Measurements from ENCODE around the gene THSD7A. TPM values are rescaled to one million over a fixed set of nuclear protein-coding genes. Genes with fewer than 3 reads are reported as not detected.

Gene THSD7A
- total and polyA plus RNA-seq, 10 of the 15 experiments (the other 5 are each of a cell fraction or from before 2014, with no cell fraction given) = 0.03 to 0.09 (median 0.03) TPM; not detected in 7

DNA sequence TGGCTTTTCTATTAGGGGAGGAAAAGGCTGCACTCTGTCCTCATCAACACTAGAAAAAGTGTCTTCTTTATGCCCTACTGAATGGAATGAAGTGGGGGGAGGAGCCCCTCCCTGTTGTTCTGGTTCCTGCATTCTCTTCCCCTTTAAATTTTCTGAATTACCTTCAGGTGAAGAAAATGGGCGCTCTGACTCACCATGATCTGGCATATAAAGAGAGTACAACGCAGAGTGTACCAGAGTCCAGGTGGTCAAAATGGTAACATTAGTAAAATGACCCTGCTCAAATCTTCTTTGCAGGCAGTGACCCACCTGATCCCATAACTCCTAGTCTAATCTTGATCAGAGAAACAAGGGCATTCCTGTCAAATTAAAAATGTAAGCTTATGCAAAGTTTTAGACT, 80.7 kb downstream of the THSD7A start (continued):
- TF ChIP-seq ZBTB33 (IDR thresholded peaks at IDR 0.05) (no peak), EP300 (IDR thresholded peaks at IDR 0.05; ENCODE audit: borderline replicate concordance in 1 of 2, control insufficient read depth in 1 of 2, low read depth in 2 of 2, low read length in 2 of 2) (no peak), NR2F1 (conservative IDR thresholded peaks at IDR 0.05) (no peak)

GRCh38 chr7:11750191-11750590, 81.8 kb downstream of the THSD7A start:
- ChIA-PET POLR2A (no interaction called here), SMC1A (ENCODE audit: uncharacterized antibody, unreplicated experiment) (interaction anchor here (1.5 kb wide), 1 partner anchor 30 kb away, joined by 3 read pairs; no protein-coding TSS in a partner anchor), RAD21 (ENCODE audit: unreplicated experiment) (no interaction called here), CTCF (interaction anchor here (0.5 to 1.0 kb wide), 3 partner anchors 180 to 323 kb away, joined by 3 read pairs; no protein-coding TSS in a partner anchor)
- H3K36me3 ChIP-seq (ENCODE audit: control insufficient read depth in 2 of 2, insufficient read depth in 2 of 2, low read length in 1 of 2) = no peaks in the 10 kb centered on the region
- no peaks in the 10 kb centered on the region for H3K4me1 ChIP-seq (ENCODE audit: control insufficient read depth, insufficient read depth, low read length)
- FAIRE-seq (no peak), ATAC-seq (peak; percentile 15; the same call in 1 of the 3 replicates), DNase-seq (ENCODE audit: low read depth, low spot score) (no peak)
- H3K4me2 ChIP-seq (ENCODE audit: control insufficient read depth, insufficient read depth) = no peak overlapping the region
- H3K79me2 ChIP-seq (ENCODE audit: control insufficient read depth, insufficient read depth, low read length) = no peaks in the 10 kb centered on the region
- 14% methylated on average over 6 of the region's 6 CpGs for WGBS (ENCODE audit: insufficient coverage, insufficient replicate concordance, low lambda C conversion rate, missing lambda C conversion rate)
- H3K4me3 ChIP-seq = no peak overlapping the region
- H3K27ac ChIP-seq (ENCODE audit: control insufficient read depth, insufficient read depth) = no peak overlapping the region
- no peak overlapping the region for H2AFZ ChIP-seq (ENCODE audit: control insufficient read depth, low read depth, low read length)
- H4K20me1 ChIP-seq (ENCODE audit: control insufficient read depth, insufficient read depth) = no peaks in the 10 kb centered on the region
- BruUV-seq (replicated peaks) = no TSS peak
- no peaks in the 10 kb centered on the region for H3K9me3 ChIP-seq (replicated peaks; ENCODE audit: control insufficient read depth, insufficient read depth, low read length)
- intact Hi-C loops (cut with micrococcal nuclease; ENCODE audit: unreplicated experiment) = no loop called here
- in situ Hi-C loops (cut with MboI) = no loop called here
- H3K27me3 ChIP-seq (replicated peaks in 1 of 2; ENCODE audit: control insufficient read depth in 2 of 2, insufficient read depth in 2 of 2, low read length in 1 of 2) = no peaks in the 10 kb centered on the region
- no peak overlapping the region for H3K9ac ChIP-seq (ENCODE audit: control insufficient read depth, insufficient read depth, low read length)
- TF ChIP-seq TBL1XR1 (IDR thresholded peaks at IDR 0.05; ENCODE audit: low read depth, low read length) (no peak), EED (IDR thresholded peaks at IDR 0.05; ENCODE audit: low read depth) (no peak), EP300 (IDR thresholded peaks at IDR 0.05; ENCODE audit: borderline replicate concordance in 1 of 2, control insufficient read depth in 1 of 2, low read depth in 2 of 2, low read length in 2 of 2) (no peak), MEF2B (IDR thresholded peaks at IDR 0.05; ENCODE audit: partially characterized antibody, poor library complexity, severe bottlenecking) (no peak), CREB1 (IDR thresholded peaks at IDR 0.05; ENCODE audit: low read depth) (no peak), ZNF592 (IDR thresholded peaks at IDR 0.05) (no peak), STAT3 (IDR thresholded peaks at IDR 0.05; ENCODE audit: low read depth, low read length) (no peak), IRF4 (IDR thresholded peaks at IDR 0.05; ENCODE audit: low read depth, low read length) (no peak), BMI1 (IDR thresholded peaks at IDR 0.05; ENCODE audit: borderline replicate concordance) (no peak)
- TF ChIP-seq, protein P1, sequence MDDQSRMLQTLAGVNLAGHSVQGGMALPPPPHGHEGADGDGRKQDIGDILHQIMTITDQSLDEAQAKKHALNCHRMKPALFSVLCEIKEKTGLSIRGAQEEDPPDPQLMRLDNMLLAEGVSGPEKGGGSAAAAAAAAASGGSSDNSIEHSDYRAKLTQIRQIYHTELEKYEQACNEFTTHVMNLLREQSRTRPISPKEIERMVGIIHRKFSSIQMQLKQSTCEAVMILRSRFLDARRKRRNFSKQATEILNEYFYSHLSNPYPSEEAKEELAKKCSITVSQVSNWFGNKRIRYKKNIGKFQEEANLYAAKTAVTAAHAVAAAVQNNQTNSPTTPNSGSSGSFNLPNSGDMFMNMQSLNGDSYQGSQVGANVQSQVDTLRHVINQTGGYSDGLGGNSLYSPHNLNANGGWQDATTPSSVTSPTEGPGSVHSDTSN (IDR thresholded peaks at IDR 0.05; ENCODE audit: insufficient replicate concordance, low read depth, low read length) = no peak
- TF ChIP-seq, protein P2, sequence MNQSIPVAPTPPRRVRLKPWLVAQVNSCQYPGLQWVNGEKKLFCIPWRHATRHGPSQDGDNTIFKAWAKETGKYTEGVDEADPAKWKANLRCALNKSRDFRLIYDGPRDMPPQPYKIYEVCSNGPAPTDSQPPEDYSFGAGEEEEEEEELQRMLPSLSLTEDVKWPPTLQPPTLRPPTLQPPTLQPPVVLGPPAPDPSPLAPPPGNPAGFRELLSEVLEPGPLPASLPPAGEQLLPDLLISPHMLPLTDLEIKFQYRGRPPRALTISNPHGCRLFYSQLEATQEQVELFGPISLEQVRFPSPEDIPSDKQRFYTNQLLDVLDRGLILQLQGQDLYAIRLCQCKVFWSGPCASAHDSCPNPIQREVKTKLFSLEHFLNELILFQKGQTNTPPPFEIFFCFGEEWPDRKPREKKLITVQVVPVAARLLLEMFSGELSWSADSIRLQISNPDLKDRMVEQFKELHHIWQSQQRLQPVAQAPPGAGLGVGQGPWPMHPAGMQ (IDR thresholded peaks at IDR 0.05; ENCODE audit: borderline replicate concordance) = no peak
